Neural crest cell (in vitro differentiated cells): ENCODE measurements around the gene DIP2A. TPM values are rescaled to one million over a fixed set of nuclear protein-coding genes. Genes with fewer than 3 reads are reported as not detected.

Experiments
- DNase-seq: peaks from one replicate; pipeline ENCODE4 v3.0.0; 2021; ENCODE audit warnings: low read depth, mixed read lengths, low spot score
- H3K27ac Mint-ChIP-seq: one replicate; pipeline ENCODE4 v1.8.0; 2021; ENCODE audit warnings: mild to moderate bottlenecking, mixed read lengths; ENCODE audit not compliant: unreplicated experiment
- H3K27me3 Mint-ChIP-seq: 2 replicates; pipeline ENCODE4 v1.8.0; 2021; ENCODE audit warnings: low read depth, mild to moderate bottlenecking, mixed read lengths
- H3K36me3 Mint-ChIP-seq: 2 replicates; pipeline ENCODE4 v1.8.0; 2021; ENCODE audit warnings: low read depth, mild to moderate bottlenecking, mixed read lengths
- H3K4me1 Mint-ChIP-seq: 2 replicates; pipeline ENCODE4 v1.8.0; 2021; ENCODE audit warnings: mixed read lengths
- H3K4me3 Mint-ChIP-seq: one replicate; pipeline ENCODE4 v1.8.0; 2021; ENCODE audit warnings: mild to moderate bottlenecking, mixed read lengths
- H3K9me3 Mint-ChIP-seq: 2 replicates; pipeline ENCODE4 v1.8.0; 2021; ENCODE audit warnings: mixed read lengths
- CTCF ChIP-seq: fragments of 200-600 bp; sonication (generic); conservative IDR thresholded peaks from 2 replicates; pipeline ENCODE4 v1.5.0; 2021; ENCODE audit warnings: antibody characterized with exemption, mild to moderate bottlenecking
- total RNA-seq: library from RNA; stranded (reverse); gene quantifications from 2 replicates; pipeline ENCODE4 v1.2.1, GENCODE V29; 2021

The DIP2A gene
- total RNA-seq, 1 donor from 2014 or later: 57.8 TPM

GRCh38 chr21:46425571-46425970, 33.1 kb upstream of the DIP2A start:
- Mint-ChIP-seq H3K4me1 (peaks cover 8% of the 10 kb centered on the region), H3K27ac (no peak overlapping the region), H3K4me3 (no peak overlapping the region), H3K27me3 (no peaks in the 10 kb centered on the region), H3K36me3 (no peaks in the 10 kb centered on the region), H3K9me3 (no peaks in the 10 kb centered on the region)
- DNase-seq: no peak
- no peak for TF ChIP-seq CTCF

- Mint-ChIP-seq H3K4me3 (no peak overlapping the region), H3K9me3 (no peaks in the 10 kb centered on the region), H3K36me3 (no peaks in the 10 kb centered on the region), H3K4me1 (peaks cover 8% of the 10 kb centered on the region), H3K27me3 (no peaks in the 10 kb centered on the region), H3K27ac (no peak overlapping the region)
- no peak for DNase-seq
- TF ChIP-seq CTCF: no peak
Measured at GRCh38 chr21:46426313-46427046, 32.2 kb upstream of the DIP2A start.

- Mint-ChIP-seq H3K4me1 (peaks cover 8% of the 10 kb centered on the region), H3K27me3 (no peaks in the 10 kb centered on the region), H3K27ac (no peak overlapping the region), H3K9me3 (no peaks in the 10 kb centered on the region), H3K4me3 (no peak overlapping the region), H3K36me3 (peaks cover 4% of the 10 kb centered on the region)
- TF ChIP-seq CTCF: no peak
- no peak for DNase-seq
Measured at GRCh38 chr21:46427516-46427915, 31.2 kb upstream of the DIP2A start.

DNA sequence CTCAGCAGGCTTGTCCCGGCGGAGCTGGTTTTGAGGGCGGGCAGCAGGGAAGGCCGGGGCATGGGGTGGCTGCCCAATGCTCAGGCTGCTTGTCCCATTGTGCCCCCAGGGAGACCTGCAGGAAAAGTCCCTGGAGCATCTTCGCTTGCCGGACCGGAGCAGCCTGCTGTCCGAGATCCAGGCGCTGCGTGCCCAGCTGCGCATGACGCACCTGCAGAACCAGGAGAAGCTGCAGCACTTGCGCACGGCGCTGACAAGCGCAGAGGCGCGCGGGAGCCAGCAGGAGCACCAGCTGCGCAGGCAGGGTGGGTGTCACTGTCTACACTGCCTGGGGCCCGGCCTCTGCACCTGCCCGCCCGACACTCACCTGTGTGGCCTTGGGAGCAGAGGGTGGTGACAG, 30.4 kb upstream of the DIP2A start:
- no peak for DNase-seq
- Mint-ChIP-seq H3K4me1 (peaks cover 8% of the 10 kb centered on the region), H3K9me3 (no peaks in the 10 kb centered on the region), H3K4me3 (no peak overlapping the region), H3K36me3 (peaks cover 4% of the 10 kb centered on the region), H3K27me3 (no peaks in the 10 kb centered on the region), H3K27ac (no peak overlapping the region)
- TF ChIP-seq CTCF: no peak

DNA sequence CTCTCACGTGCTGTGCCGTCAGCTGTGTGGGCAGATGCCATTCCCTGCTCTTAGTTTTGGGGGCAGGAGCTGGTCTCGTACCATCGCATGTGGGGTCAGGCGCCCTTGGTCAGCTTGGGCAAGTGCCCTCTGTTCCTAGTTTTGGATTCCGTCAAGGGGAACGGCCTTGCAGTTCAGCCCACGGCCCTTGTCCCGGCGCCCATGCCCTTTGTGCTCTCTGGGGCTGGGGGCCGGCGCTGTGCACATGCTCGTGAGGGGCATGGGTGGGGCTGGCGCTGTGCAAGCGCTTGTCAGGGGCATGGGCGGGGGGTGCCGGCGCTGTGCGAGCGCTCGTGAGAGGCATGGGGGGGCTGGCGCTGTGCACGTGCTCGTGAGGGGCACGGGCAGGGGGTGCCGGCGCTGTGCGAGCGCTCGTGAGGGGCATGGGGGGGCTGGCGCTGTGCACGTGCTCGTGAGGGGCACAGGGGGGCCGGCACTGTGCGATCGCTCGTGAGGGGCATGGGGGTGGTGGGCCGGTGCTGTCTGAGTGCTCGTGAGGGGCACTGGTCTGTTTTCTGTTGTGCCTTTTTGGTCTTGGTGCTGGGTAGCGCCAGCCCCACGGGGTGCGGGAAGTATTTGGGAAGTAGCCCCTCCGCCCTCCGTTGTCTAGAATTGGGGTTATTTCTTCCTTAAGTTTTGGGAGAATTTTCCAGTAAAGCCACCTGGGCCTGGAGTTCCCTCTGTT, 29.5 kb upstream of the DIP2A start:
- Mint-ChIP-seq H3K4me3 (no peak overlapping the region), H3K4me1 (peaks cover 4% of the 10 kb centered on the region), H3K36me3 (peaks cover 4% of the 10 kb centered on the region), H3K9me3 (no peaks in the 10 kb centered on the region), H3K27ac (no peak overlapping the region), H3K27me3 (no peaks in the 10 kb centered on the region)
- no peak for TF ChIP-seq CTCF
- DNase-seq: no peak
